ENCODE results near the gene REXO4. TPM values are rescaled to one million over a fixed set of nuclear protein-coding genes. Genes with fewer than 3 reads are reported as not detected.
A peak's percentile ranks its signal among the peaks of the same experiment; 100 is the strongest.

The REXO4 gene
- total and polyA plus RNA-seq, 9 of the 15 experiments (the other 6 are each of a cell fraction or from before 2014, with no cell fraction given), result 3.4 to 72.9 (median 31.1) TPM

DNA sequence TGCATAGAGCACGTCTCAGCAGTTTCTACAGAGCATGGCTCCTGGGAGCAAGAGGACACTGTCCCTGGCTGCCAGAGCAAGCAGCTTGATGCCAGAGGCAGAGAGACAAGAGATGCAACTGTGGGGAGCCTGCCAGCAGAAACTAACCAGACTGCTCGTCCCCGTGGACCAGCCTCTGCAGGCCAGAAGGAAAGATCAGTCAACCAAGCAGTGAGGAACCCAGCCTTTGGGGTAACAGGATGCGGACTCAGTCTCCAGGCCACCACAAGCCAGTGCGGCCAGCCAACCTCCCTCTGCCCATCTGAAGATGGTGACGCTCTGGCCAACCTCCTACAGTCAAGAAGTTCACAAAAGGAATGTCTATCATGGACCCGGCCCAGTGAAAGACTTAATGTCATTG is 45.7 kb downstream of the REXO4 start:
- peak overlapping the region; percentile 18 to 74; a peak in 3 of 4 replicates for H3K9ac ChIP-seq (ENCODE audit: insufficient read depth in 1 of 2, low read depth in 2 of 2, low read length in 2 of 2)
- peaks cover 70% of the 10 kb centered on the region for H3K36me3 ChIP-seq (ENCODE audit: control insufficient read depth, insufficient read depth, low read length)
- H3K27me3 ChIP-seq (ENCODE audit: control insufficient read depth in 2 of 2, insufficient read depth in 2 of 2, low read length in 2 of 2), result no peaks in the 10 kb centered on the region
- H3K9me3 ChIP-seq (replicated peaks; ENCODE audit: control insufficient read depth, insufficient read depth, low read depth, low read length), result no peaks in the 10 kb centered on the region
- H3K4me2 ChIP-seq (ENCODE audit: insufficient read depth, low read length), result peak overlapping the region; percentile 45; the same call in 1 of the 2 replicates
- intact Hi-C loops (cut with micrococcal nuclease), result no loop called here
- 88% methylated on average over 7 of the region's 7 CpGs for WGBS (ENCODE audit: insufficient coverage, low coverage, missing lambda C conversion rate)
- peaks cover 66% of the 10 kb centered on the region for H4K20me1 ChIP-seq (replicated peaks; ENCODE audit: control insufficient read depth, insufficient read depth, low read length)
- H3K79me2 ChIP-seq (ENCODE audit: control insufficient read depth, insufficient read depth, low read length), result peaks cover 95% of the 10 kb centered on the region
- POLR2A ChIA-PET, result interaction anchor here (0.7 to 8.5 kb wide), 8 partner anchors 7 to 116 kb away, joined by 3 to 109 read pairs (median 7); partner anchors contain the start of genes MED22, RPL7A, SLC2A6 and SURF1
- DNase-seq (ENCODE audit: extremely low read depth in 1 of 4, low spot score in 3 of 4) (no peak), FAIRE-seq (no peak), ATAC-seq (no peak)
- in situ Hi-C loops (cut with MboI), result no loop called here
- H3K9me1 ChIP-seq (ENCODE audit: control insufficient read depth, insufficient read depth, low read length), result peaks cover 34% of the 10 kb centered on the region
- CTCF ChIA-PET (ENCODE audit: low intra/inter-chr PET ratio), result no interaction called here
- H2AFZ ChIP-seq (ENCODE audit: low read depth, low read length), result no peak overlapping the region
- peaks cover 33 to 45% of the 10 kb centered on the region in 2 experiments; a peak in 4 of 5 replicates for H3K4me1 ChIP-seq (replicated peaks in 1 of 2; ENCODE audit: control insufficient read depth in 2 of 2, insufficient read depth in 2 of 2, low read length in 2 of 2)
- no peak overlapping the region for H3K4me3 ChIP-seq
- H3K27ac ChIP-seq (ENCODE audit: extremely low read depth, low read depth, low read length), result no peak overlapping the region
- no TSS peak for BruUV-seq (replicated peaks)
- TF ChIP-seq EHMT2 (IDR thresholded peaks at IDR 0.05) (no peak), MEF2A (IDR thresholded peaks at IDR 0.05; ENCODE audit: control insufficient read depth, low read depth, low read length) (no peak), POU5F1 (IDR thresholded peaks at IDR 0.05; ENCODE audit: borderline replicate concordance, low read depth, low read length, partially characterized antibody) (no peak), DIDO1 (tag; IDR thresholded peaks at IDR 0.05; ENCODE audit: low read depth) (no peak), NR4A1 (CRISPR knock-in tag; IDR thresholded peaks at IDR 0.05) (no peak), NR4A1 (tag; IDR thresholded peaks at IDR 0.05) (no peak), ARID3A (IDR thresholded peaks at IDR 0.05; ENCODE audit: borderline replicate concordance, low read depth, low read length) (no peak), ZSCAN29 (IDR thresholded peaks at IDR 0.05) (no peak), ELF2 (CRISPR knock-in tag; IDR thresholded peaks at IDR 0.05) (no peak), ZNF398 (CRISPR knock-in tag; IDR thresholded peaks at IDR 0.05) (no peak)
- TF ChIP-seq, protein P1, sequence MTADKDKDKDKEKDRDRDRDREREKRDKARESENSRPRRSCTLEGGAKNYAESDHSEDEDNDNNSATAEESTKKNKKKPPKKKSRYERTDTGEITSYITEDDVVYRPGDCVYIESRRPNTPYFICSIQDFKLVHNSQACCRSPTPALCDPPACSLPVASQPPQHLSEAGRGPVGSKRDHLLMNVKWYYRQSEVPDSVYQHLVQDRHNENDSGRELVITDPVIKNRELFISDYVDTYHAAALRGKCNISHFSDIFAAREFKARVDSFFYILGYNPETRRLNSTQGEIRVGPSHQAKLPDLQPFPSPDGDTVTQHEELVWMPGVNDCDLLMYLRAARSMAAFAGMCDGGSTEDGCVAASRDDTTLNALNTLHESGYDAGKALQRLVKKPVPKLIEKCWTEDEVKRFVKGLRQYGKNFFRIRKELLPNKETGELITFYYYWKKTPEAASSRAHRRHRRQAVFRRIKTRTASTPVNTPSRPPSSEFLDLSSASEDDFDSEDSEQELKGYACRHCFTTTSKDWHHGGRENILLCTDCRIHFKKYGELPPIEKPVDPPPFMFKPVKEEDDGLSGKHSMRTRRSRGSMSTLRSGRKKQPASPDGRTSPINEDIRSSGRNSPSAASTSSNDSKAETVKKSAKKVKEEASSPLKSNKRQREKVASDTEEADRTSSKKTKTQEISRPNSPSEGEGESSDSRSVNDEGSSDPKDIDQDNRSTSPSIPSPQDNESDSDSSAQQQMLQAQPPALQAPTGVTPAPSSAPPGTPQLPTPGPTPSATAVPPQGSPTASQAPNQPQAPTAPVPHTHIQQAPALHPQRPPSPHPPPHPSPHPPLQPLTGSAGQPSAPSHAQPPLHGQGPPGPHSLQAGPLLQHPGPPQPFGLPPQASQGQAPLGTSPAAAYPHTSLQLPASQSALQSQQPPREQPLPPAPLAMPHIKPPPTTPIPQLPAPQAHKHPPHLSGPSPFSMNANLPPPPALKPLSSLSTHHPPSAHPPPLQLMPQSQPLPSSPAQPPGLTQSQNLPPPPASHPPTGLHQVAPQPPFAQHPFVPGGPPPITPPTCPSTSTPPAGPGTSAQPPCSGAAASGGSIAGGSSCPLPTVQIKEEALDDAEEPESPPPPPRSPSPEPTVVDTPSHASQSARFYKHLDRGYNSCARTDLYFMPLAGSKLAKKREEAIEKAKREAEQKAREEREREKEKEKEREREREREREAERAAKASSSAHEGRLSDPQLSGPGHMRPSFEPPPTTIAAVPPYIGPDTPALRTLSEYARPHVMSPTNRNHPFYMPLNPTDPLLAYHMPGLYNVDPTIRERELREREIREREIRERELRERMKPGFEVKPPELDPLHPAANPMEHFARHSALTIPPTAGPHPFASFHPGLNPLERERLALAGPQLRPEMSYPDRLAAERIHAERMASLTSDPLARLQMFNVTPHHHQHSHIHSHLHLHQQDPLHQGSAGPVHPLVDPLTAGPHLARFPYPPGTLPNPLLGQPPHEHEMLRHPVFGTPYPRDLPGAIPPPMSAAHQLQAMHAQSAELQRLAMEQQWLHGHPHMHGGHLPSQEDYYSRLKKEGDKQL (CRISPR knock-in tag; IDR thresholded peaks at IDR 0.05; ENCODE audit: borderline replicate concordance), result 0 out of 2 replicates have a peak, but pooled peaks have one; percentile 33
- TF ChIP-seq, protein P2, sequence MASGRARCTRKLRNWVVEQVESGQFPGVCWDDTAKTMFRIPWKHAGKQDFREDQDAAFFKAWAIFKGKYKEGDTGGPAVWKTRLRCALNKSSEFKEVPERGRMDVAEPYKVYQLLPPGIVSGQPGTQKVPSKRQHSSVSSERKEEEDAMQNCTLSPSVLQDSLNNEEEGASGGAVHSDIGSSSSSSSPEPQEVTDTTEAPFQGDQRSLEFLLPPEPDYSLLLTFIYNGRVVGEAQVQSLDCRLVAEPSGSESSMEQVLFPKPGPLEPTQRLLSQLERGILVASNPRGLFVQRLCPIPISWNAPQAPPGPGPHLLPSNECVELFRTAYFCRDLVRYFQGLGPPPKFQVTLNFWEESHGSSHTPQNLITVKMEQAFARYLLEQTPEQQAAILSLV (tag; IDR thresholded peaks at IDR 0.05), result no peak
